Panc1 (cell line): ENCODE results near the gene SSH2. TPM values are rescaled to one million over a fixed set of nuclear protein-coding genes. Genes with fewer than 3 reads are reported as not detected.

Source experiments
- ATAC-seq: fragments of 200-7000 bp; cut with Tn5 transposase; 2 replicates; pipeline ENCODE4 v1.9.1; 2020; ENCODE audit warnings: mild to moderate bottlenecking, moderate library complexity
- BruUV-seq: library from RNA; stranded (reverse); fragments of 400-500 nt; replicated peaks from 2 replicates; lab custom pipeline; 2021; lab: Mats Ljungman, UMichigan
- CTCF ChIA-PET: fragments of 300-600 bp; sonication (Branson Sonifier 250); formaldehyde crosslinking; loops from one replicate; lab custom pipeline; 2022; ENCODE audit warnings: antibody characterized with exemption; lab: Charles Lee
- POLR2A ChIA-PET: fragments of 300-600 bp; sonication (Branson Sonifier 250); formaldehyde crosslinking; loops from one replicate; lab custom pipeline; 2022; ENCODE audit warnings: antibody characterized with exemption; lab: Charles Lee
- DNase-seq: peaks from one replicate; pipeline ENCODE4 v3.0.0-alpha.2; 2010; ENCODE audit warnings: low read depth, low spot score
- H3K27ac ChIP-seq: 2 replicates; pipeline ENCODE4 v1.5.1; 2011; ENCODE audit warnings: mild to moderate bottlenecking, low read length, inconsistent platforms
- H3K27me3 ChIP-seq: fragments of 200-500 bp; sonication (Bioruptor generic); 2 replicates; pipeline ENCODE4 v1.6.0; 2014; ENCODE audit warnings: low read length, inconsistent platforms; ENCODE audit not compliant: control insufficient read depth, insufficient read depth
- H3K36me3 ChIP-seq: fragments of 200-500 bp; sonication (Bioruptor generic); 2 replicates; pipeline ENCODE4 v1.5.1; 2014; ENCODE audit warnings: inconsistent platforms, mild to moderate bottlenecking, low read length, moderate library complexity; ENCODE audit not compliant: control insufficient read depth, insufficient read depth
- H3K4me1 ChIP-seq: 2 replicates; pipeline ENCODE4 v1.5.1; 2011; ENCODE audit warnings: inconsistent platforms, mild to moderate bottlenecking, low read length, moderate library complexity; ENCODE audit not compliant: control insufficient read depth, insufficient read depth
- H3K4me3 ChIP-seq, 2 experiments: 2 replicates each; pipeline ENCODE4 v1.5.1; 2011 to 2012; ENCODE audit warnings: low read depth in 2 of 2, low read length in 2 of 2, mild to moderate bottlenecking in 2 of 2, inconsistent platforms in 1 of 2, moderate library complexity in 1 of 2
- H3K9me3 ChIP-seq: fragments of 200-500 bp; sonication (Bioruptor generic); 2 replicates; pipeline ENCODE4 v1.5.1; 2014; ENCODE audit warnings: low read depth, mild to moderate bottlenecking, inconsistent platforms, low read length, moderate library complexity; ENCODE audit not compliant: control insufficient read depth, insufficient read depth
- POLR2AphosphoS5 ChIP-seq: IDR thresholded peaks from 2 replicates; pipeline ENCODE4 v1.6.1; 2012; ENCODE audit warnings: mild to moderate bottlenecking, low read depth, low read length, moderate library complexity
- SIN3A ChIP-seq: IDR thresholded peaks from 2 replicates; pipeline ENCODE4 v1.6.1; 2012; ENCODE audit warnings: low read depth, mild to moderate bottlenecking, low read length, moderate library complexity, borderline replicate concordance; ENCODE audit not compliant: insufficient read depth
- TCF7L2 ChIP-seq: IDR thresholded peaks from 2 replicates; pipeline ENCODE4 v1.6.1; 2011; ENCODE audit warnings: mild to moderate bottlenecking, low read depth, low read length, inconsistent platforms
- in situ Hi-C: cut with HindIII; loops from 2 replicates; pipeline ENCODE4 v1.10.0; 2016; ENCODE audit warnings: low sequenced_read_pairs, low pct_unique_long_range_greater_than_20kb
- intact Hi-C: fragments of 100-400 bp; cut with micrococcal nuclease; formaldehyde crosslinking; loops from one replicate; pipeline ENCODE4 v1.10.0; 2022; ENCODE audit not compliant: unreplicated experiment
- total RNA-seq: library from RNA; stranded (reverse); gene quantifications from one replicate; pipeline ENCODE4 v1.2.1, GENCODE V29; 2021; ENCODE audit not compliant: unreplicated experiment
- TF ChIP-seq, protein P1 (sequence below), 2 experiments: IDR thresholded peaks; 2 replicates each; pipeline ENCODE4 v1.6.1; 2011 to 2012; ENCODE audit warnings: low read depth in 2 of 2, control low read depth in 1 of 2, low read length in 1 of 2, mild to moderate bottlenecking in 1 of 2, moderate library complexity in 1 of 2; ENCODE audit not compliant: insufficient read depth in 1 of 2
- TF ChIP-seq, protein P2 (sequence below): fragments of 450-650 bp; IDR thresholded peaks from 2 replicates; pipeline ENCODE4 v1.5.1; 2017; ENCODE audit warnings: mild to moderate bottlenecking

Gene SSH2
- total RNA-seq, 1 experiment from 2014 or later = 30.6 TPM

DNA sequence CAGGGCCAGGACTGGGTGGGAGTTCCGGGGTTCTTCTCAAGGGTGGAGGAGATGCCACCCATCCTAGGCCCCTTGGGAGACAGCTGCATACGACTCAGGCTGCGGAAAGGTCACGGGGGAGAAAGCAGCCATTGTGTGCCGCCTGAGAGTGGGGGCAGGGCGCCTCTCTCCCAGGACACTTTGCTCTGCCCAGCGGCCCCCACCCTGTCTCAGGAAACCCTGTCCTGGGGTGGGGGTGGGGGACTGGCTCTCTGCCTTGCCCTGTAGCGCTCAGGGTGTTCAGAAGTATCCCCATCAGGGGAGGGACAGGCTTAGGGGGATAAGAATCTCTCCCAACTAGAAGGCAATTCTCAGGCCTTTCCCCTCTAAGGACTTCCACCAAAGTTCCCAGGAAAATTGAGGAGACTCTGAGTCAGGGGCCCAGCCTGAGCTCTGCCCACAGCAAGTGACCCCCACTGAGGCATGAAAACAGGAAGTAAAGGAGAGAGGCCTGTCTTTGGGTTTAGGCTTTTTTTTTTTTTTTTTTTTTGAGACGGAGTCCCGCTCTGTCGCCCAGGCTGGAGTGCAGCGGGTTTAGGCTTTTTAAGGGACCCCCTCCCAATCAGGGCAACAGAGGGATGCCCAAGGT, 345.5 kb downstream of the SSH2 start:
- intact Hi-C loops (no loop called here), in situ Hi-C loops (no loop called here)
- DNase-seq (no peak), ATAC-seq (no peak)
- POLR2A ChIA-PET = no interaction called here
- no peak overlapping the region for H3K27ac ChIP-seq
- H3K27me3 ChIP-seq = no peaks in the 10 kb centered on the region
- CTCF ChIA-PET = interaction anchor here (0.7 kb wide), 1 partner anchor 96 kb away, joined by 3 read pairs; no protein-coding TSS in a partner anchor
- H3K36me3 ChIP-seq = peaks cover 7% of the 10 kb centered on the region; the same call in 1 of the 2 replicates
- H3K9me3 ChIP-seq = no peaks in the 10 kb centered on the region
- H3K4me1 ChIP-seq = peaks cover 19% of the 10 kb centered on the region
- H3K4me3 ChIP-seq = no peak overlapping the region
- BruUV-seq = no TSS peak
- TF ChIP-seq, protein P1, sequence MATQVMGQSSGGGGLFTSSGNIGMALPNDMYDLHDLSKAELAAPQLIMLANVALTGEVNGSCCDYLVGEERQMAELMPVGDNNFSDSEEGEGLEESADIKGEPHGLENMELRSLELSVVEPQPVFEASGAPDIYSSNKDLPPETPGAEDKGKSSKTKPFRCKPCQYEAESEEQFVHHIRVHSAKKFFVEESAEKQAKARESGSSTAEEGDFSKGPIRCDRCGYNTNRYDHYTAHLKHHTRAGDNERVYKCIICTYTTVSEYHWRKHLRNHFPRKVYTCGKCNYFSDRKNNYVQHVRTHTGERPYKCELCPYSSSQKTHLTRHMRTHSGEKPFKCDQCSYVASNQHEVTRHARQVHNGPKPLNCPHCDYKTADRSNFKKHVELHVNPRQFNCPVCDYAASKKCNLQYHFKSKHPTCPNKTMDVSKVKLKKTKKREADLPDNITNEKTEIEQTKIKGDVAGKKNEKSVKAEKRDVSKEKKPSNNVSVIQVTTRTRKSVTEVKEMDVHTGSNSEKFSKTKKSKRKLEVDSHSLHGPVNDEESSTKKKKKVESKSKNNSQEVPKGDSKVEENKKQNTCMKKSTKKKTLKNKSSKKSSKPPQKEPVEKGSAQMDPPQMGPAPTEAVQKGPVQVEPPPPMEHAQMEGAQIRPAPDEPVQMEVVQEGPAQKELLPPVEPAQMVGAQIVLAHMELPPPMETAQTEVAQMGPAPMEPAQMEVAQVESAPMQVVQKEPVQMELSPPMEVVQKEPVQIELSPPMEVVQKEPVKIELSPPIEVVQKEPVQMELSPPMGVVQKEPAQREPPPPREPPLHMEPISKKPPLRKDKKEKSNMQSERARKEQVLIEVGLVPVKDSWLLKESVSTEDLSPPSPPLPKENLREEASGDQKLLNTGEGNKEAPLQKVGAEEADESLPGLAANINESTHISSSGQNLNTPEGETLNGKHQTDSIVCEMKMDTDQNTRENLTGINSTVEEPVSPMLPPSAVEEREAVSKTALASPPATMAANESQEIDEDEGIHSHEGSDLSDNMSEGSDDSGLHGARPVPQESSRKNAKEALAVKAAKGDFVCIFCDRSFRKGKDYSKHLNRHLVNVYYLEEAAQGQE (IDR thresholded peaks at IDR 0.05; ENCODE audit: insufficient read depth in 1 of 2, low read depth in 2 of 2, low read length in 1 of 2) = no peak
- TF ChIP-seq, protein P2, sequence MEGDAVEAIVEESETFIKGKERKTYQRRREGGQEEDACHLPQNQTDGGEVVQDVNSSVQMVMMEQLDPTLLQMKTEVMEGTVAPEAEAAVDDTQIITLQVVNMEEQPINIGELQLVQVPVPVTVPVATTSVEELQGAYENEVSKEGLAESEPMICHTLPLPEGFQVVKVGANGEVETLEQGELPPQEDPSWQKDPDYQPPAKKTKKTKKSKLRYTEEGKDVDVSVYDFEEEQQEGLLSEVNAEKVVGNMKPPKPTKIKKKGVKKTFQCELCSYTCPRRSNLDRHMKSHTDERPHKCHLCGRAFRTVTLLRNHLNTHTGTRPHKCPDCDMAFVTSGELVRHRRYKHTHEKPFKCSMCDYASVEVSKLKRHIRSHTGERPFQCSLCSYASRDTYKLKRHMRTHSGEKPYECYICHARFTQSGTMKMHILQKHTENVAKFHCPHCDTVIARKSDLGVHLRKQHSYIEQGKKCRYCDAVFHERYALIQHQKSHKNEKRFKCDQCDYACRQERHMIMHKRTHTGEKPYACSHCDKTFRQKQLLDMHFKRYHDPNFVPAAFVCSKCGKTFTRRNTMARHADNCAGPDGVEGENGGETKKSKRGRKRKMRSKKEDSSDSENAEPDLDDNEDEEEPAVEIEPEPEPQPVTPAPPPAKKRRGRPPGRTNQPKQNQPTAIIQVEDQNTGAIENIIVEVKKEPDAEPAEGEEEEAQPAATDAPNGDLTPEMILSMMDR = no peak
- TF ChIP-seq TCF7L2 (no peak), POLR2AphosphoS5 (no peak), SIN3A (no peak)

DNA sequence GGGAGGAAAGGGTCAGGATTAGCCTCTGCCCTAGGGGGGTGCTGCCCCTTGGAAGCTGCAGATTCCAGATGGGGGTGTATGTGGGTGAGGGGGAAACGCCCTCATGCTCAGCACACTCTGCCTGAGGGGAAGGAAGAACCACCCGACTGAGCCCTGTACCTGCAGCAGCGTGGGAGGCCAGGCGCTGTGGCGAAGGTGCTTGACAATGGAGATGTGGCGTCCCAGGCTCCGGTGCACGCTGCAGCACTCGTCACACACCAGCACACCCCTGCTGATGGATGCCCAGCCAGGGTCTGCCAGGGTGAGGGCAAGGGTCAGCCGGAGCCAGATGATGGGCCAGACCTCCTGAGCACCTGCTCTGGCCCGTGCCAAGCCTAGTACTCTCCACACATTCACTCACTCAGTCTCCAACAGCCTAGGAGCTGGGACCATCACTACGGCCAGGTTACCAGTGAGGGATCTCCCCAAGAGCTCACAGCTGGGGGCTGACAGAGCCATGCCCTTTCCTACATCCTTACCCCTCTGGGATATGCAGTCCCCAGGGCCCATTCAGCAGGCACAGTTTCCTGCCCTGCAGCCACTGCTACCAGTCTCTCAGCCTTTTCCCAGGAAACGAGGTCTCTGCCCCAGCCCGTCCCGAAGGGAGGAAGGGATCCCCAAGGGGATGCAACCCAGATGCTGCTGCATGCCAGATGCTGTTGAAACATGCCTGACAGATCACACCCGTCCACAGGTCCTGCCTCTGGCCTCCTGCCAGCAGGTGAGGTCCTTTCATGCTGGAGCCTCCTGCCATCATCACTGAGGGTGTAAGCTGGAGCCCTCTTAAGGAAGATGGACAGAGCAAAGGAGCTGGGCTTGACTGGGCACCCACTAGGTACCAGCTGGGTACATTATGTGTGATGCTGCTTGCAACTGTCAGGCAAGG, 346.4 kb downstream of the SSH2 start:
- H3K36me3 ChIP-seq = peaks cover 2% of the 10 kb centered on the region; the same call in 1 of the 2 replicates
- POLR2A ChIA-PET = interaction anchor here (0.8 kb wide), 1 partner anchor 17 kb away, joined by 5 read pairs; no protein-coding TSS in a partner anchor
- H3K4me1 ChIP-seq = peaks cover 19% of the 10 kb centered on the region
- no peak for DNase-seq
- H3K9me3 ChIP-seq = no peaks in the 10 kb centered on the region
- TF ChIP-seq SIN3A = no peak
- TF ChIP-seq, protein P2 = no peak
- TF ChIP-seq POLR2AphosphoS5 = no peak
- no peak for TF ChIP-seq TCF7L2
- TF ChIP-seq, protein P1 (IDR thresholded peaks at IDR 0.05; ENCODE audit: insufficient read depth in 1 of 2, low read depth in 2 of 2, low read length in 1 of 2) = no peak
- no peak overlapping the region for H3K4me3 ChIP-seq
- in situ Hi-C loops = no loop called here
- ATAC-seq = no peak
- no peak overlapping the region for H3K27ac ChIP-seq
- CTCF ChIA-PET = interaction anchor here (0.7 kb wide), 1 partner anchor 97 kb away, joined by 3 read pairs; no protein-coding TSS in a partner anchor
- no TSS peak for BruUV-seq
- intact Hi-C loops = no loop called here
- no peaks in the 10 kb centered on the region for H3K27me3 ChIP-seq
